Stimulated activated CD4-positive, alpha-beta T cell treated with anti-CD3 and anti-CD28 coated beads, TNF-alpha, amount 100 ng/mL, for 4 hours (primary cell): ENCODE data around the gene PRDM11.
"Not testable (repeated sequence)": the region's sequence is repeated elsewhere in the genome, so short reads cannot be mapped to it uniquely, and the experiment has no call there.

Experiments used
- DNase-seq, 3 experiments: peaks; one replicate each; pipeline ENCODE4 v3.0.0-alpha.2; 2020; ENCODE audit warnings: low read depth in 3 of 3

PRDM11 gene

DNA sequence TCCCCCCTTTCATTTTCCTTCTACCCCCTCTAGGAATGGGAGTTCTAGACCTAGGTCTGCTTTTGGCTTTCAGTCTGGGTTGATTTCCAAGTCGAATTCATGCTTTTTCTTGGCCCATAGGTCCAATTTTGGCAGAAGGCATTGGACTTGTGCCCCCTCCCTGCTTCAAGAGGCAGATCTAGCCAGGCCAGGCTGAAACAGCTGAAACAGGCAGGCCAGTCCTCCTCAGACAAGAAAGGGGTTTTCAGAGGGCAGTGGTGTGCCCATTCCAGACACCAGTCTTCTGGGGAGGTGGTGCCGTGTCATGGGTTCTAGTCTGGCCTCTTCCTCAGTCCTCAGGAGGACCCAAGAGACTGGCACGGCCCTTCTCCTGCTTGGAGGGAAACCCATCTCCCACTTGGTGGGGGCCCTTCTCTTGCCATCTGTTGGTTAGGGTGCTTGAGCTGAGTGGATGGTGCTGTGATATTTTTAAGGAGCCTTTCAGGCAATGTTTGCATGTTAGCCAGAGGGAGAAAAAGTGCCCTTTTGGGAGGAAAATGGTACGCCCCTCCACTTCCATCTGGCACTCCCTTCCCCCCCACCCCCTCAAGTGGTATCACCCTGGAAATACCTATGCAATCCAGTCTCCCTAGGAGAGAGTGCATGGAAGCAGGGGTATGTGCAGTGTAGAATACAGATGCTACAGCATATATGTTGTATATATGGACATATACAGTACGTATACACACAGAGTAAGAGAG, 86.1 kb downstream of the PRDM11 start:
- DNase-seq, result no peak

DNA sequence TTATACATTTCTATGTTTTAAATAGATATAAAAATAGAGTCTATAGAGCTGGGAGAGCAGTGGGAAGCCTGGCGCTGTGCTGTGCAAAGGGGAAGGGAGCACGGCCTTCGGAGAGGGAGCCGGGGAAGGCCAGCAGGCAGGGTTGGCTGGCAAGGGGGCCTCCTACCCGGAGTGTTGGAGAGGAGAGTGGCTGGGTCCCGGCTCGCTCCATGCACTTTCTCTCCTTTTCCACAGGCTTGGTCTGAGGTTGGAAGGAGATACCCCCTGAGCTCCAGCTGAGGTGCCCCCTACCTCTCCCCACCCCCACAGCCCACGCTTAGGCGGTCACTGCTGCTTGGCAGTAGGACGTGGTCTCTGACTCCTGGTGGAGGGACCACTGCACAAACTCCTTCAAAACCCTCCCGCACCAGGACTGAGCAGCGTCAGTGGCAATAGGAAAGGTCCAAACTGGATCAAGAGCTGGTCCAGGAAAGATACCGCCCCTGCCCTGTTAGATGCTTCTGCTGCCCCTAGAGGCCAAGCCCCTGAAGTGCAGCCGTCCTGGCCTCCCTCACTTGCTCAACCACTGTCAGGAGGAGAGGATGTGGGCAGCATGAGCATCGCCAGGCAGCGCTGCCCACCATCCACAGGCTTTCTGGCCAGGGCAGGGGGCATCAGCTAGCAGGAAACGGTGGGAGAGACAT, 86.8 kb downstream of the PRDM11 start:
- peak; percentile 16 to 27 (median 18) for DNase-seq

DNA sequence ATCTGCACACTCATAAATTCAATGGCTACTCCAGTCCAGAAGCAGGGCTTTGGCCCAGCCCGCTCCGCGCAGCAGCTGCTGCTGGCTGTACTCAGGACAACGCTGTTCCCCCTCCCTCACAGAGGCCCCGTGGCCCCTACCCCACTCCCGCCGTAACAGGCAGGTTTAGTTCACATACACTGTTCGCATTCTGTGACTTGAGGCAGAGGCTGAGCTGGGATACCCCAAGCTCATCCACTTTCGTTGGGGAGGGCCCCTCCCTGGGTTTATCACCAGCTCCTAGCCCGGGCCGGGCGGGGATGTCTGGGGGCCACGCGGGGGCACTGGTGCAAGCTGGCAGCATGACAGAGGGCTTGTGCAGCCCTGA, 87.3 kb downstream of the PRDM11 start:
- no peak for DNase-seq

DNA sequence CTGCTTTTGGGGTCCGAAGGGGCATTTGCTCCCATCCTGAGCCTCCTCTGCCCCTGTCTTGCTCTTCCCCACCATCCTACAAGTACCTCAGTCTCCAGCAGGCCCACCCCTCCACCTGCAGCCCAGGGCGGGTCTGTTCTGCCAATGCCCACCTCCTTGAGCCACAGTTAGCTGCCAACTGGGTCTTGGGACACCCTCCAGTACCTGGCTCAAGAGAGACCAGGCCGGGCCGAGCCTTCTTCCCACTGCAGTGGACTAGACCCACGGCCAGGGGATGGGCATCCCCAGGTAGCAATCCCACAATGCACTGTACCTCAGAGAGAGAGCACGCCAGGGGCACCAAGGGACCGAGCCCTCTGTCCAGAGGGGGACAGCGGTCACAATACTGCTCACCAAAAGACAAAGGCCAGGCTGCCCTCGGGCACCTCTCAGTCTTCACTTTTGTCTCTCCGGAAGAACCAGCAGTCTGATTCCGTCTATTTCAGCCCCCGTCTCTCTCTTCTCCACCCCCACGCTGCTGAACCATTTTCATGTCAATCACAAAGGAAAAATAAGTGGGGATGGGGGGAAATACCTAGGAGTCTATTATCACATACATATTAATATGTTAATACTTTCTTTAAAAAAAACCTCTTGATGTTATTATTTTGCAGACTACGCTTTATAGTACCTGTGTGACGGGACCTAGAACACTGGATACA, 88.0 kb downstream of the PRDM11 start:
- no peak for DNase-seq

DNA sequence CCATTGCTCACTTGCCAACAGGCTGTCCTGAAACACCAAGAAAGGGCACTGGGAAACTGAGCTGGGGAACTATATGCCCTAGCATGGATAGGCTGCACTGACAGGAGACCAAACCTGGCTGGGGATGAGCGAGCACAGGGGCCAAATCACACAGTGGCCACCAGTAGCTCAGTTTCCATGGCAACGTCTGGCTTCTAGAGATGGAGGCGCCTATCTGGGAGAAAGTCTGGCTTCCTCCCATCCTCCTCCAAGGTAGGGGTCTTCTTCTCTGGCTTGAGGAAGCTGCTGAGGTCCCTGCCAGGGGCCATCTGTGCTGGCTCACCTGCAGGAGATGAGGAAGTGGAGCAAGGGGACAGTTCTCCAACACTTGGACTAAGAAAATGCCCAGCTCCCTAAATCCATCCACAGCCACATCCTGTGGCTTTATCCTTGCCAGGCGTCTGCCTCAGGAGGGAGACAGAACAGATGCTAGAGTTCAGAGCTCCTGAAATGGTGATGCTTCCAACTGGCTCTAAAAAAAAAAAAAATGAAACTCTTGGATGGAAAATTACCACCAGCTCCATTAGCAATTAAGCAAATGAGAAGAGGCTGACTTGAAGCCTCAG, 91.4 kb downstream of the PRDM11 start:
- DNase-seq, result no peak

DNA sequence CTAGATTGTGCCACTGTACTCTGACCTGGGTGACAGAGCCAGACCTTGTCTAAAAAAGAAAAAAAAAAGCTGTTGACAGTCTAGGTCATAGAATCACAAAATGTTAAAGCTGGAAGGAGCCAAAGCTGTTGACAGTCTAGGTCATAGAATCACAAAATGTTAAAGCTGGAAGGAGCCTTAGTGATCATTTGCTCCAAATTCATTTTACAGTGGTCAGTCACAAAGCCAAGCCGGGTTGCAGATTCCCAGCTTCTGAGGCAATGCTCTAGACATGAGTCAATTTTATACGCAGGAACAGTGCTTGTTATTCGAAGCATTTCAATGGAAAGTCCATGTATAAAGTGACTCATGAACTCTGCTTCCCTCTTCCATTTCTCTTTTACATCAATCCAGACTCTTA, 92.3 kb downstream of the PRDM11 start:
- no peak for DNase-seq

DNA sequence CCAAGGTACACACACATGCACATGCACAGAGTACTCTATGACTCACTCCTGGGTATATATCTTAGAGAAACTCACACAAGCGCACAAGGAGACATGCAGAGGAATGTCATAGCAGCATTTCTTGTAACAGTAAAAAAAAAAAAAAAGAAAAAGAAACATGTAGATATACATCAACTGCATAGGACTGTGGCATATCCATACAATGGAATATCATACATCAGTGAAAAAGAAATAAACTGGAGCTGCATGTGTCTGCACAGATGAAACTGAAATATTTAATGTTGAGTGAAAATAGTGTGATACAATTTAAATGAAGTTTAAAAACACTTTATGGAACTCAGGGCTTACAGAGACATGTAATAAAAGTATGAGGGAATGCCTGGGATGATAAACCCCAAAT, 93.3 kb downstream of the PRDM11 start:
- DNase-seq, result no peak

DNA sequence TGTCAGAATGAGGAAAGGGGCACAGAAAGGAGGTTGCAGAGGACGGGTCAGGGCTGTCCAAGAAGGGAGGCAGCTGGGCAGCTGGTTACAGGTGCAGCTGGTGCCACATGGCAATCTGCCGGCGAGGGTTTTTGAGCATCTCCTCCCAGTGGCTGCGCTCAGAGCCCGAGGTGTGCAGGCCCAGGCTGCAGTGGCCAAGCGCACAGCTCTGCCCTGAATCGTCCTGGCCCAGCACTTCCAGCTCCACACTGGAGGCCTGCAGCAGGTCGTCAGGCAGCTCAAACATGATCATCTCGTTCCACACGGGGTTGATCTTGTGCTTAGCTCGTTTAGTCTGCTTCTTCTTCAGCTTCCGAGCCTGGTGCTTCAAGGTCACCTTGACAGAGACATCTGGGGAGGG, 97.5 kb downstream of the PRDM11 start:
- DNase-seq, result no peak

DNA sequence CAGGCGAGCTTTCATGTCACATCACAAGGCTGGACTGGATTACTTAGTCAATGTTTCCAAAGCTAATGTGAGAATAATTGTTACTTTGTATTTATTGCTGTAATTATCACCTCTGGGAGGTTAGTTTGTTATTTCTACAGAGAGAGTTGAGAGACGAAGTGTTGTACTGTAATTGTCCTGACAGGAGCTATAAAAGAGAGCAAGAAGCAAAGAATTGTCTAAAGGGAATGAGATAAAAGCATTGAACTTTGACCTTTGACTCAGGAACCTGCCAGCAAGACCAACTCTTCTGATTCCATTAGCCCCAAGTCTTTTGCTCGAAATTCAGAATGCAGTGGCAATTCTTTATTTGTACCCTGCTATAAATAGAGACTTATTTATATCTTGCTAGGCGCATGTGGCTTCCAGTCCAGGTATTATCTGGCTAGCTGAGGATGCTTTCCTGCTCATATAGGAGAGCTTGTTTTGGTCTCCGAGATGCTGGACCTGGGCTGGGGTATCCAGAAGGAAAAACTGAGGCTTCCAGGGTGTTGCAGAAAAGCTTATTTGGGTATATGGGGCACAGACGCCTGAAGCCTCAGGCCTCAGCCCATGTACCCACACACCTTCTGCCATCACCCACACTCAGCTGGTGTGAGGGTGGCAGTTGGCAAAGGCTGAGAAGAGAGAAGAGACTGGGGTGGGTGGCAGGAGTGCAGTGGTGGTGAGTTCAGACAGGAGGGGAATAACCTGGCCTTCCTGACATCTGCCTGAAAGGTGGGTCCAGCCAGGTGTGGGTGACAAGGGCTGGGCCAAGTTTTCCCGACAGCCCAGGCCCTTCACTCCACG, 99.0 kb downstream of the PRDM11 start:
- no peak for DNase-seq

DNA sequence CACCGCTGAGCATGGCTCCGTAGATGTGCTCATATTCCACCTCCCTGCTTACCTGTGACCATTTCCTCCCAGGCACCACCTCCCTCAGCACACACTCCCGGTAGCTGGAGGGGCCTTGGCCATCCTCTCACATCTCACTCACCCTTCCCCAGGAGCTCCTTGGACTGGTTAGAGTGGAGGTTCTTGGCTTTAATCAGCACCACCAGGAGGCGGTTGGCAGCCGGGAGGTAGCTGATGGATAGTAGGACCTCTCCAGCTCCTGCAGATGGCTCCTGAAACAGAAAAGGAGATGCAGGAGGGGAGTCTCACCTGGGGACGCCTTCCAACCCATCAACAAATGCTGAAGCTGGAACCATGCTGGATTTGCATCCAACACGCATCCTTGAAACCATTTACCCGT, 99.8 kb downstream of the PRDM11 start:
- DNase-seq, result no peak

DNA sequence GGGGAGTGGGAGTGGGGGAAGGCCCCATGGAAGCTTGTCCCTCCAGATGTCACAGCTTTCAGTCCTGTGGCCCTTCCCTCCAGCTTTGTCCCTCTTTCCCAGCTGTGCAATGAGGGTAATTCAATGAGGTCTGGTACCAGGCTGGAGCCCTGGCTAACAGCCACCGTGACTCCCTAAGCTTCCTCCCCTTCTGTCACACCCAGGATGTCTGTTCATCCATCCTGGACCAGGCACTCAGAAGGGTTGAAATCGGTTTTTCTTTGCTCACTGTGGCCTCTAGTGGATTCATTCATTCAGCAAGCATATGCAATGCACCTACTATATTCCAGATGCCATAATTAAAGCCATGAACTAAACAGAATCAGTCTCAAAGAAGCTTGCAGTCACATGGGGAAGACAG, 101.0 kb downstream of the PRDM11 start:
- no peak for DNase-seq

DNA sequence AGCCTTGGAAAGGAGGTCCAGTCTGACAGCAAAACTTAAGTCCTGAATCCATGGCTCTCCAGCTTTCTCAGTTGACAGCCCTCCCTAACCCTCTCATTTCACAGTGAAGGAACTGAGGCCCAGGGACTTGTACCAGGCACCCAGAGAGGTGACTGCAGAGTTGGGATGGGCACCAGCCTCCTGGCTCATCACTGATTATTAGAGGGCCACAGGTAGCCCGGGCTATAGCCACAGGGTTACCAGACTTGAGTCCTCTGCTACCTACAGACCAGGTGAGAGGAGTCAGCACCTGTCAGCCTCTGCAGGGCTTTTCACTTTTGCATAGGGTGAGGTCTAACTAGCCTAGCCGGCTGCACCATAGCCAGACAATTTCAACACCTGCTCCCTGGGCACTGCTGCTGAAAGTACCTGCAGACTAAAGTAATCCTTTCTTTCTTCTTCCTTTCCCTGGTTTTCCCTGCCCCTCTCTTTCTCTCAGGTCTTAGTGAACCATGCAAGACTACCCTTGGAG, 102.1 kb downstream of the PRDM11 start:
- no peak for DNase-seq

DNA sequence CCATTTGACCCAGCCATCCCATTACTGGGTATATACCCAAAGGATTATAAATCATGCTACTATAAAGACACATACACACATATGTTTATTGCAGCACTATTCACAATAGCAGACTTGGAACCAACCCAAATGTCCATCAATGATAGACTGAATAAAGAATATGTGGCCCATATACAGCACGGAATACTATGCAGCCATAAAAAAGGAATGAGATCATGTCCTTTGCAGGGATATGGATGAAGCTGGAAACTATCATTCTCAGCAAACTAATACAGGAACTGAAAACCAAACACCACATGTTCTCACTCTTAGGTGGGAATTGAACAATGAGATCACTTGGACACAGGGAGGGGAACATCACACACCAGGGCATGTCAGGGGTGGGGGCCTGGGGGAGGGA, 102.9 kb downstream of the PRDM11 start:
- not testable (repeated sequence) for DNase-seq

DNA sequence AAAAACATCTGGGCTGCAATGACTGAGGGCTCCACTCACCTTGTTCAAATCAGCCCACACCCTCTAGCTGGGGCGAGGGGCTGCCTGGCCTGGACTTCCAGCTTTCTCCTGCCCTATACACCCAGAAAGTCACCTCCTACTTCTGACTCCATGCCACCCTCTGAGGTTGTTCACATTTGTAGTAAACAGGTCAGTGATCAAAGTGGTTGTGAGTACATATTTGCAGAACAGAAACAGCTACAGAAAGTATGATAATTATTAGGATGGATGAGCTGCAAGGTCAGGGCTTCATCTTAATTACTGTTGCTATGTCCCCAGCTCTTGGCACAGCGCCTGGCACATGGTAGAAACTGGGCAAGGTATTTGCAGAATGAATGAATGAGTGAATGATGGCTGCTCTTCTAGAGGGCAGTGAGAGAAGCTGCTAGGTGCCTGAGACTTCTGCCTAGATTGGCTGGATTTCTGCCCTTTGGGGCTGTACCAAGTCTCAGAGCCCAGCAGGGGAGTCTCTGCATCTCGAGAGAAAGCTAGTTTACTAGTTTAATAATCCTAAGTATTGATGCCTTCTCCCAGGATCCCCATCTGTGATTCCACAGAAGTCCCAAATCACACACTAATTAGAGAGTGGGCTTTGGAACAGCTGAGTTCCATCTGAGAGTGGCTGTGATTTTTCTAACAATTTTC, 103.7 kb downstream of the PRDM11 start:
- DNase-seq, result no peak

DNA sequence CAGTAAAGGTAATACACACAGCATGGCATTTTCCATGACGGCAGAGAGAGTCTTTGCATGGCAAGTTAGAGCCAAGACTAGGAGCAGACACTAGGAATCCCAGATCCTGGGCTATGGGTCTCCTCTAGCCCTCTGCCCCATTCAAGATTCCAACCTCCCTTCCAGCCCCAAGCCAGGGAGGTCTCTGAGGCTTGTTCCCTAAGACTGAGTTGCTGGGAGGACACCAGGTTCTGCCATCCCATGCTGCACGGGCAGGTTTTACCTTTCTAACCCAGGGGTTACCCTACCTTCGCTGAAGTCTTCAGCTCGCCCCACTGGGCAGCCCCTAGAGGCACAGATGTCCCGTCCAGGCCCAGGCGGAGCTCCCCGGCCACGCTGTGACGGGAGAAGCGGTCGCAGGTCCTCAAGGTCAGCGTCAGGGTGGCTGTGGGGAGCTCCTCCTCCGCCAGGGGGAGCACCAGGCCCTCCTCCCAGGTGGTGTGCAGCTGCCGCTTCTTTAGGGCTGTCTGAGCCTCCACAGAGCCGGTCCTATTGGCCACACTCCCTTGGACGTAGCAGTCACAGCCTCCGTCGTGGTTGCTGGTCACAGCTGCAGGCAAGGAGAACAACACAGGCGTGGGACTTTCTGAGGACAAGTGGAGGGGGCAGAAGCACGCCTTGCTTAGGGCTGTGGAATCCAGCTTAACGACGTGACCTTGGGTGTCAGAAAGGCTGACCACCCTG, 105.9 kb downstream of the PRDM11 start:
- DNase-seq, result peak in 1 of 3 experiments; percentile 10

DNA sequence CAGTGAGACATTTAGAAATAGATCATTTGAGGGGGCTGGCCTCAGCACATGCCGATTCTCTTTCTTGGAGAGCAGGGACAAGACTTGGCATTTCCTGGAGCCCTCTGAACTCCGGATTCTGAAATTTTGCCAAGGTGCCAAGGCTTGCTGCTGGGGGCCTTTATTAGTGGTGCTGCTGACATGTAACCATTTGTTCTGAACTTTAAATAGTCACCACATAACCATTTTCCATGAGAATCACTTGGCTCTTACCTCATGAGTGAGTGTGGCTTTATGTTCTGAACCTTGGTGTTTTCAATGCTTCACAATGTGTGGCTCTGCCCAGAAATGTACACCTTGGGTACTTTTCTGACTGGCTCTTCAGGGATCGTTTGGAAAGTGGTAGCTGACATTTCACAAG, 106.4 kb downstream of the PRDM11 start:
- DNase-seq, result no peak

DNA sequence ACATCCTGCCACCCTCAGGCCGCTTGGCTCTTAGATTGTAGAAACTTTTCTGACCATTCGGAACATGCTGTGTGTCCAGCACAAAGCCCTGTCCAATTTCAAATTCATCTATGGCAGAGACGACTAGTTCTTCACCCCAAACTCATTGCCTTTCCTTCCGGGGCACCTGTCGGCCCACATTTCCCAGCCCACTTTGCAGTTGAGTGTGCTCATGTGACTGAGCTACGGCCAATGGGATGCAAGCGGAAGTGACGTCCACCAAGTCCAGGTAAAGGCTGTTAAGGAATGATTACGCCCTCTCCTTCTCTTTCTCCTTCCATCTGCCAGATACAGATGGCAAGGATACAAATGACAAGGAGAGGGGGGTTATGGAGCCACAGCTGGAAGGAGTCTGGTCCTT, 107.2 kb downstream of the PRDM11 start:
- no peak for DNase-seq

DNA sequence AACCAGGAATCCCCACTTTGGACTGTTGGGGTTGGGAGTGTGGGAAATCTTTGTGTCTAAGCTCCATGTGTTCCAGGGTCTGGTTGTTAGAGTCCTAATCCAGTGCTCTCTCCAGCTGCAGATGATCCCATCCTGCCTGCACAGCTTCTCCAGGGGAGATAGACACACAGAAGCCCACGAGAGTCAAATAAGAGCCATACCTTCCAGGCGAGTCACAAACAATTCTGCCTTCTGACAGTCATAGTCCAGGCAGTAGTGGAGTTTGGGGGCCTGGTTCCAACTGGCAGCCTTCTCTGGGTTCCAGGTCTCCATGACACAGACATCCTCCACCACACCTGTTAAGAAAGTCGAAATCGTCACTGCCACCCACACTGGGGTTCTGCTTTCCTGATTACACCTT, 107.6 kb downstream of the PRDM11 start:
- DNase-seq, result no peak

DNA sequence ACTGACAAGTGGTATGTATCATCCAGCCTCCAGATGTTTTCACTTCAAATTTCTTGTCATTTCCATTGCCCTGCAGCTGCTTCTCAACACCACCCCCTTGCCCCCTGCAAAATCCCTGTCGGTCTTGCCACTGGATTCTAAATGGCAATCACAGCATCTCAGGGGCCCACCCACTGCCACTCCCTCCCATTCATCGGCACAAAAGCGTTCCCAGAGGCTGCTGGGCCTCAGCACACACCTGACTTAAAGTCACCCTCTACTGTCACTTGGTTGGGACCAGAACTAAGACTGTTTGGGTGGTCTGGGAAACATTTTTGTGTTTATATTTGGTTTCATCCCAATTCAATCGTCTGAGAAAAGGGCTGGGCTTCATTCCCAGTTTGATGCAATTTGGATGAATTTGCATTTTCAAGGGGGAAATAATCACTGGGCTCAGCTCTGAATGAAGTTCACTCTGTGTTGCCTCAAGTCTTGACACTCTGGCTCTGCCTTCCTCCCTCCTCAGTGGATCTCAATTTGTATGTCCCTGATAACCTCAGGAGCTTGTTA, 112.6 kb downstream of the PRDM11 start:
- DNase-seq, result no peak

DNA sequence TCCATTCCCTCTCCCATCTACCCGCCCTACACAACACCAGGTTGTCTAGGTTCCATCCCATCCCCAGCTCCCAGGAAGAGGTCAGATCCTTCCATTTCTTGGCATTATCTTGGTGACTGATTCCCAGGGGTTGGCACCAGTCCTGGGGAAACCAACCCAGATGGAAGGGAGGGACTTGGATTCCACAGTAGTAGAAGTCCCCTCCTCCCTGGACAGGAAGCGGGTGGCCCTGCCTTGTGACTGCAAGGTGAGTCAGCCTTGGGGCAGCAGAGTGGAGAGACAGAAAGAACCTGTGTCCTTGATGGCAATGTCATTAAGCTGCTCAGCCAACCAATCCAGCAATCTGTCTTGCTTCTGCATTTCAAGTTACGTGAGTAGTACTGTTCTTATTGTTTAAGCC, 113.2 kb downstream of the PRDM11 start:
- no peak for DNase-seq
